Natural killer cell (primary cell): ENCODE measurements around the gene CLIP2. TPM values are rescaled to one million over a fixed set of nuclear protein-coding genes. Genes with fewer than 3 reads are reported as not detected.

Experiments
- ATAC-seq, 3 donors: fragments of 150-1000 bp in 2 of 3; fragments of 200-7000 bp in 1 of 3; cut with Tn5 transposase; 1 replicate in 1 of 3; 2 replicates in 2 of 3; pipeline ENCODE4 v1.10.0; 2021; ENCODE audit warnings: mild to moderate bottlenecking in 2 of 3, moderate library complexity in 2 of 3
- DNase-seq, 2 donors: peaks; one replicate each; pipeline versions ENCODE4 v3.0.0 to v3.0.0-alpha.2; 2013 to 2021; ENCODE audit warnings: mixed read lengths in 1 of 2
- H3K27ac ChIP-seq: one replicate; pipeline ENCODE4 v1.5.1; 2013; ENCODE audit warnings: mild to moderate bottlenecking, low read length
- H3K27me3 ChIP-seq: one replicate; pipeline ENCODE4 v1.6.1; 2013; ENCODE audit warnings: low read length; ENCODE audit not compliant: control insufficient read depth, insufficient read depth
- H3K36me3 ChIP-seq: one replicate; pipeline ENCODE4 v1.6.1; 2013; ENCODE audit warnings: low read length; ENCODE audit not compliant: control insufficient read depth, insufficient read depth
- H3K4me1 ChIP-seq: one replicate; pipeline ENCODE4 v1.6.1; 2013; ENCODE audit warnings: low read length; ENCODE audit not compliant: control insufficient read depth, insufficient read depth
- H3K4me3 ChIP-seq: one replicate; pipeline ENCODE4 v1.5.1; 2013; ENCODE audit warnings: low read length
- H3K9me3 ChIP-seq: one replicate; pipeline ENCODE4 v1.6.1; 2013; ENCODE audit warnings: low read length; ENCODE audit not compliant: control insufficient read depth, insufficient read depth
- H3K27ac Mint-ChIP-seq, 2 donors: one replicate each; pipeline ENCODE4 v1.8.0; 2022; ENCODE audit warnings: mild to moderate bottlenecking in 2 of 2, mixed read lengths in 2 of 2, moderate library complexity in 1 of 2
- H3K27me3 Mint-ChIP-seq, 2 donors: one replicate each; pipeline ENCODE4 v1.8.0; 2022; ENCODE audit warnings: low read depth in 2 of 2, mixed read lengths in 2 of 2
- H3K36me3 Mint-ChIP-seq: one replicate; pipeline ENCODE4 v1.8.0; 2022; ENCODE audit warnings: mixed read lengths
- H3K4me1 Mint-ChIP-seq, 2 donors: one replicate each; pipeline ENCODE4 v1.8.0; 2022; ENCODE audit warnings: mixed read lengths in 2 of 2
- H3K4me3 Mint-ChIP-seq: one replicate; pipeline ENCODE4 v1.8.0; 2022; ENCODE audit warnings: mild to moderate bottlenecking, moderate library complexity, mixed read lengths
- H3K9me3 Mint-ChIP-seq, 2 donors: one replicate each; pipeline ENCODE4 v1.8.0; 2022; ENCODE audit warnings: mixed read lengths in 2 of 2
- CTCF ChIP-seq: fragments of 200-600 bp; IDR thresholded peaks from one replicate; pipeline ENCODE4 v1.8.0; 2022; ENCODE audit warnings: antibody characterized with exemption
- WGBS: methylation state at CpG from one replicate; pipeline ENCODE4 v1.1.7; 2013; ENCODE audit warnings: missing lambda C conversion rate; ENCODE audit not compliant: insufficient coverage; 5-methylcytosine and 5-hydroxymethylcytosine counted together
- intact Hi-C: fragments of 100-400 bp; cut with micrococcal nuclease; formaldehyde crosslinking; loops from one replicate; pipeline ENCODE4 v1.14.2; 2022
- total RNA-seq, 4 donors: library from RNA; stranded (reverse); fragments of 120-200 nt in 1 of 4; gene quantifications; one replicate each; pipeline versions ENCODE4 v1.2.3 to v1.2.4, GENCODE V29; 2013 to 2022

Gene CLIP2
- total RNA-seq, 3 donors from 2014 or later (not counting 1 experiment from before 2014, with no cell fraction given), result 8.5 to 14.7 (median 10.5) TPM

- intact Hi-C loops, result no loop called here
- 91% methylated on average over 11 of the region's 11 CpGs for WGBS
These were observed 3.1 kb upstream of the CLIP2 start for GRCh38 chr7:74286131-74286530.

GRCh38 chr7:74287303-74288033, 1.7 kb upstream of the CLIP2 start:
- Mint-ChIP-seq H3K36me3 (no peaks in the 10 kb centered on the region), H3K4me1 (peaks cover 24 to 33% of the 10 kb centered on the region in 2 donors), H3K4me3 (peak overlapping the region; percentile 90), H3K27me3 (peaks cover 0 to 8% of the 10 kb centered on the region in 2 donors), H3K9me3 (no peaks in the 10 kb centered on the region), H3K27ac (peak overlapping the region in 1 of 2 donors; percentile 85)
- no peak overlapping the region for H3K4me3 ChIP-seq
- intact Hi-C loops, result no loop called here
- TF ChIP-seq CTCF, result no peak
- no peaks in the 10 kb centered on the region for H3K36me3 ChIP-seq
- no peak for ATAC-seq
- H3K27me3 ChIP-seq, result peaks cover 2% of the 10 kb centered on the region
- H3K9me3 ChIP-seq, result no peaks in the 10 kb centered on the region
- DNase-seq, result no peak
- 67% methylated on average over 7 of the region's 7 CpGs for WGBS
- H3K4me1 ChIP-seq, result peaks cover 44% of the 10 kb centered on the region
- no peak overlapping the region for H3K27ac ChIP-seq

More at GRCh38 chr7:74286131-74286530, 3.1 kb upstream of the CLIP2 start:
- no peak for DNase-seq
- Histone ChIP-seq H3K27ac (no peak overlapping the region), H3K4me3 (no peak overlapping the region), H3K27me3 (peaks cover 2% of the 10 kb centered on the region), H3K9me3 (no peaks in the 10 kb centered on the region), H3K4me1 (peaks cover 44% of the 10 kb centered on the region), H3K36me3 (no peaks in the 10 kb centered on the region)
- H3K9me3 Mint-ChIP-seq, result no peaks in the 10 kb centered on the region
- H3K4me3 Mint-ChIP-seq, result no peak overlapping the region
- no peak for ATAC-seq
- H3K27me3 Mint-ChIP-seq, result peaks cover 0 to 8% of the 10 kb centered on the region in 2 donors
- no peak for TF ChIP-seq CTCF
- peaks cover 24 to 28% of the 10 kb centered on the region in 2 donors for H3K4me1 Mint-ChIP-seq
- H3K36me3 Mint-ChIP-seq, result no peaks in the 10 kb centered on the region
- H3K27ac Mint-ChIP-seq, result no peak overlapping the region

- H3K36me3 ChIP-seq, result no peaks in the 10 kb centered on the region
- TF ChIP-seq CTCF, result no peak
- intact Hi-C loops, result no loop called here
- no peaks in the 10 kb centered on the region for H3K27me3 ChIP-seq
- ATAC-seq (no peak), DNase-seq (peak in 1 of 2 donors; percentile 24)
- Mint-ChIP-seq H3K36me3 (no peaks in the 10 kb centered on the region), H3K27me3 (peaks cover 0 to 7% of the 10 kb centered on the region in 2 donors), H3K9me3 (no peaks in the 10 kb centered on the region), H3K4me3 (peak overlapping the region; percentile 90), H3K4me1 (peaks cover 29 to 39% of the 10 kb centered on the region in 2 donors), H3K27ac (peak overlapping the region; percentile 57 to 85)
- H3K27ac ChIP-seq, result no peak overlapping the region
- H3K4me3 ChIP-seq, result no peak overlapping the region
- WGBS, result 28% methylated on average over 19 of the region's 20 CpGs
- no peaks in the 10 kb centered on the region for H3K9me3 ChIP-seq
- peaks cover 46% of the 10 kb centered on the region for H3K4me1 ChIP-seq
These were observed 949 bp upstream of the CLIP2 start for GRCh38 chr7:74288034-74288881.
